ENCODE results near the gene RNF224. TPM values are rescaled to one million over a fixed set of nuclear protein-coding genes. Genes with fewer than 3 reads are reported as not detected.

RNF224 gene
- total and polyA plus RNA-seq, 4 experiments from 2014 or later: not detected

DNA sequence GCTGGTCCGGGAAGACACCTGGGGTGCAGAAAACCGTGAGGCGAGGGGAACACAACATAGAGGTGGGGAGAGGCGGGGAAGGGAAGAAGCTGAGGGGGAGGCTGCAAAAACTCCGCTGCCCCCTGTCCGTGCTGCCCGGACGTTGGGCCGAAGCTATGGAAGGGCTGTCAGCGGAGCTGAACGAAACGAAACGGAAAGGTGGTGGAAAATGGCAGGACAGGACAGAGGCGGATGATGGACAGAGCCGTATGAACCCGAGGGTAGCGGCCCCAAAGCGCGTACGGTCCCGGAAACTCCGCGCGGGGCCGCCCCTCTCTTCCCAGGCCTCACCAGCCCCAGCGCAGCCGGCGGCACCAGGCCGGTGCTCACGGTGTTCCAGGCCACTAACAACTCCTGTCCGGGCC is 39.2 kb upstream of the RNF224 start:
- Histone ChIP-seq H3K4me1 (ENCODE audit: insufficient read depth, low read length) (peaks cover 41% of the 10 kb centered on the region), H3K36me3 (ENCODE audit: insufficient read depth, low read length) (peaks cover 26% of the 10 kb centered on the region), H3K4me3 (ENCODE audit: low read length in 2 of 2) (peak overlapping the region; percentile 81 to 90), H3K27me3 (ENCODE audit: insufficient read depth, low read length) (no peaks in the 10 kb centered on the region), H3K9me3 (ENCODE audit: control insufficient read depth in 1 of 2, low read length in 2 of 2) (no peaks in the 10 kb centered on the region), H3K27ac (ENCODE audit: low read depth, low read length) (peak overlapping the region; percentile 96)
- Mint-ChIP-seq H3K4me3 (peak overlapping the region; percentile 88 to 97 (median 93)), H3K4me1 (peaks cover 22 to 63% (median 33%) of the 10 kb centered on the region in 4 donors), H3K27me3 (no peaks in the 10 kb centered on the region), H3K36me3 (peaks cover 6 to 27% of the 10 kb centered on the region in 2 donors), H3K27ac (peak overlapping the region; percentile 86 to 98 (median 94)), H3K9me3 (peaks cover 0 to 5% (median 0%) of the 10 kb centered on the region in 8 donors)
- POLR2A ChIA-PET (ENCODE audit: partially characterized antibody): interaction anchor here (0.6 to 8.9 kb wide), 17 partner anchors 11 to 654 kb away, joined by 3 to 169 read pairs (median 8); partner anchors contain the start of genes CYSRT1, MAN1B1, NDOR1 and NELFB
- no peak for DNase-seq
- intact Hi-C loops (cut with micrococcal nuclease): loop anchor here (1.0 to 2.0 kb wide), 5 partner anchors 12 to 101 kb away; partner anchors contain the start of genes MAN1B1, NDOR1, TMEM203 and TPRN
- CTCF ChIA-PET (ENCODE audit: partially characterized antibody): interaction anchor here (1.1 to 3.8 kb wide), 8 partner anchors 10 to 92 kb away, joined by 3 to 15 read pairs (median 5); partner anchors contain the start of genes RNF224 and TPRN

DNA sequence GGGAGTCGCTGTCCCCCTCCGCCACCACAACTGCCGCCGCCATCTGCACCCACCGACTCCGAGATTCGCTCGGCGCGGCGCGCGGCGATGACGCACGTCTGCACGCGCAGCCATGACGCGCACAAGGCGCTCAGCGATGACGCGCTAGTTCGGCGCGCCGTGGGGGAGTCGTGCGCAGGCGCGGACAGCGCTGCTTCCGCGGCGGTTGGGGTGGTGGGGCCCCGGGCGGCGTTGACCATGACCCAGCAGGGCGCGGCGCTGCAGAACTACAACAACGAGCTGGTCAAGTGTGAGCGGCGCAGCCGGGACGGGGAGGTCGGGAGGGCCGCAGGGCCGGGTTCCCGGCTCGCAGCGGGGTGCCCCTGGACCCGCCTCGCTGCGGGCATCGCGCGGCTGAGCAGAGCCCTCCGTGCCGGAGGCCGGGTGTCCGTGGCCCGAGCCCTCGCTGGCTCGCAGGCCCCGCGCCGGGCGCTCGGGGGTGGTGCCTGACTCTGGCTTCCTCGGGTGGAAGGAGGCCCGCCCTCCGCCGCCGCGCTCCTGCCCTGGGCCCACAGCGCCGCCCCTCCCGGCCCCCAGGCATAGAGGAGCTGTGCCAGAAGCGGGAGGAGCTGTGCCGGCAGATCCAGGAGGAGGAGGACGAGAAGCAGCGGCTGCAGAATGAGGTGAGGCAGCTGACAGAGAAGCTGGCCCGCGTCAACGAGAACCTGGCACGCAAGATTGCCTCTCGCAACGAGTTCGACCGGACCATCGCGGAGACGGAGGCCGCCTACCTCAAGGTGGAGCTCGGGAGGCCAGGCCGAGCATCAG is 38.6 kb upstream of the RNF224 start, which contains the start of the genes ANAPC2 and SSNA1:
ANAPC2 (minus strand) TSS at position 71 of the 807 bp plus-strand sequence; CDS start at position 43, 28 bp downstream.
SSNA1 (plus strand) TSS at position 187 of the 807 bp plus-strand sequence; CDS start at position 238, 51 bp downstream.
- Mint-ChIP-seq H3K9me3 (peaks cover 0 to 5% (median 0%) of the 10 kb centered on the region in 8 donors), H3K4me3 (peak within 1 kb of the TSS; percentile 91 to 97 (median 94)), H3K27ac (peak within 1 kb of the TSS; percentile 91 to 98 (median 96)), H3K36me3 (peaks cover 6 to 22% of the 10 kb centered on the region in 2 donors), H3K27me3 (no peaks in the 10 kb centered on the region), H3K4me1 (peaks cover 22 to 62% (median 33%) of the 10 kb centered on the region in 4 donors)
- intact Hi-C loops (cut with micrococcal nuclease): loop anchor here (1.0 to 2.0 kb wide), 6 partner anchors 12 to 102 kb away; partner anchors contain the start of genes MAN1B1, NDOR1, TMEM203 and TPRN
- Histone ChIP-seq H3K27me3 (ENCODE audit: insufficient read depth, low read length) (no peaks in the 10 kb centered on the region), H3K9me3 (ENCODE audit: control insufficient read depth in 1 of 2, low read length in 2 of 2) (no peaks in the 10 kb centered on the region), H3K36me3 (ENCODE audit: insufficient read depth, low read length) (peaks cover 20% of the 10 kb centered on the region), H3K4me1 (ENCODE audit: insufficient read depth, low read length) (peaks cover 41% of the 10 kb centered on the region), H3K4me3 (ENCODE audit: low read length in 2 of 2) (peak within 1 kb of the TSS; percentile 81 to 90), H3K27ac (ENCODE audit: low read depth, low read length) (peak within 1 kb of the TSS; percentile 96)
- peak; percentile 84 to 96 (median 92) for DNase-seq
- POLR2A ChIA-PET (ENCODE audit: partially characterized antibody): interaction anchor here (0.8 to 8.9 kb wide), 22 partner anchors 12 to 655 kb away, joined by 3 to 169 read pairs (median 6); partner anchors contain the start of genes CYSRT1, EXD3, MAN1B1 and NDOR1
- CTCF ChIA-PET (ENCODE audit: partially characterized antibody): interaction anchor here (0.7 to 3.8 kb wide), 16 partner anchors 9 to 93 kb away, joined by 3 to 15 read pairs (median 3); partner anchors contain the start of genes NELFB, RNF224 and TPRN

DNA sequence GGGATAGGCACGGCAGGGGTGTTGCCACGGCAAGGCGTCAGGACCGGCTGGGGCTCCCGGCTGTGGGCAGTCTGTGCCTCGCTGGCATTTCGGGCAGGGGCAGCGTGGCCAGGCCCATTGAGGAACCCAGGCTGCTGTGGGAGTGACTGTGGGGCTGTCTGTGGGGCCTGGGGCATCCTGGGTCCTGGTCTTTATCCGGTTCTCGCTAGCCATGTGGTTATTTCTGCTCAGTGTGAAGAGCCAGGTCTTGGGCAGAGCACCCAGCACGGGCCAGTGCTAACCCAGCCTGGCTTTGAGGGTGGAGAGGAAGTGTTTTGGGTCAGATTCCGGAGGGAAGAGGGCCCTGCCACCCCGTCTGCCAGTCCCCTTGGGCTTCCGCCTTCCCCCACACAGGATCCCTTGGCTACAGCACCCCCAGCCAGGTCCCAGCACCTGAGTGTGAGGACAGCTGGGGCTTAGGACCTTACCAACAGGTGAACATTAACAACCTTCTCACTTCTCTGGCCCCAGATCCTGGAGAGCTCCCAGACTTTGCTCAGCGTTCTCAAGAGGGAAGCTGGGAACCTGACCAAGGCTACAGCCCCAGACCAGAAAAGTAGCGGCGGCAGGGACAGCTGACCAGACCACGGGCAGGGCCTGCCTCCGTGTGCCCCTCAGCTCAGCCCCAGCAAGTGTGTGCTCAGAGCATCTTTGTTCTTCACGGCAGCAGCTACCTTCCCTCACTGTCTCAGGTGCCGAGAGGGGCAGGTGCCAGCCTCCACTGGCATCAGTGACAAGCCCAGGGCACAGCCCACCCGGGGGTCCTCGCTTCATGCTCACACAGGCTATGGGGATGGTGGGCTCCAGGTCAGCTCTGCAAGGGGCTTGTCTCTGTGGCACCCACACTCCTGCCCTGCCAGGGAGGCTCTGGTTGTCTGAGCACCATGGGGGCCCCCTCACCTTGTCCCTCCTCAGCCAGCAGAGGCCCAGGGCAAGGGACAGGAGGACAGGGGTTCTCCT is 37.7 kb upstream of the RNF224 start:
- Mint-ChIP-seq H3K36me3 (peaks cover 0 to 16% of the 10 kb centered on the region in 2 donors), H3K9me3 (peaks cover 0 to 3% (median 0%) of the 10 kb centered on the region in 8 donors), H3K27me3 (no peaks in the 10 kb centered on the region), H3K4me1 (peaks cover 16 to 52% (median 32%) of the 10 kb centered on the region in 4 donors), H3K27ac (peak overlapping the region; percentile 91 to 97 (median 95)), H3K4me3 (peak overlapping the region; percentile 90 to 95 (median 92))
- peak overlapping the region; percentile 81 to 90 for H3K4me3 ChIP-seq (ENCODE audit: low read length in 2 of 2)
- H3K27me3 ChIP-seq (ENCODE audit: insufficient read depth, low read length): no peaks in the 10 kb centered on the region
- peak overlapping the region; percentile 96 for H3K27ac ChIP-seq (ENCODE audit: low read depth, low read length)
- no peaks in the 10 kb centered on the region for H3K9me3 ChIP-seq (ENCODE audit: control insufficient read depth in 1 of 2, low read length in 2 of 2)
- CTCF ChIA-PET (ENCODE audit: partially characterized antibody): interaction anchor here (0.7 to 3.8 kb wide), 14 partner anchors 8 to 94 kb away, joined by 3 to 15 read pairs (median 3); partner anchors contain the start of genes NELFB and TPRN
- peaks cover 14% of the 10 kb centered on the region for H3K36me3 ChIP-seq (ENCODE audit: insufficient read depth, low read length)
- POLR2A ChIA-PET (ENCODE audit: partially characterized antibody): interaction anchor here (0.8 to 8.9 kb wide), 18 partner anchors 13 to 292 kb away, joined by 3 to 169 read pairs (median 10); partner anchors contain the start of genes CYSRT1, EXD3, MAN1B1 and NDOR1
- intact Hi-C loops (cut with micrococcal nuclease): loop anchor here (1.0 to 2.0 kb wide), 2 partner anchors 47 to 103 kb away; partner anchors contain the start of gene MAN1B1
- H3K4me1 ChIP-seq (ENCODE audit: insufficient read depth, low read length): peaks cover 41% of the 10 kb centered on the region
- DNase-seq: no peak

DNA sequence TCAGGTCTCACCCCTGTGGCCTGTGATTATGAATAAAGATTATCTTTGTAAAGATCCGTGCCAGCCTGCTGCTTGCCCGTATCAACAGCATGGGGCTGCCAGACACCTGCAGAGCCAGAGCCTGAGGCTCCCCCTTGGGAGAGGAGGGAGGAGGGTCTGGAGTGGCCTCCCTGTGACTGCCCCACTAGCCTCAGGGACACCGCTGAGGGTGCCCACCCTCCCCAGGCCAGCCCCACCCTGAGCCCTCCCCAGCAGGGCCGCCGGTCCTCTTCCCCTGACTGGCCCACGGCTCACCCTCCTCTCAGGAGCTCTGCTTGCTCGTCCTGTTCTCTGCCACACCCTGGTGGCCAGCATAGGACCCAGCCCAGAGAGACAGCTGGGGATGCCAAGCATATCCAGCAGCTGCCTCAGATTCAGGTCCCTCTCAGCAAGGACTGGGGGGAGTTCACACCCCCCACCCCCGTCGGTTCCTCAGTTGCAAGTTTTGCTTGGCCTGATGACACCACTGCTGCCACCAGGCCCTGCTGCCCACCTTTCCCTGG is 36.9 kb upstream of the RNF224 start:
- Histone ChIP-seq H3K27ac (ENCODE audit: low read depth, low read length) (peak overlapping the region; percentile 96), H3K4me3 (ENCODE audit: low read length in 2 of 2) (no peak overlapping the region), H3K4me1 (ENCODE audit: insufficient read depth, low read length) (peaks cover 41% of the 10 kb centered on the region), H3K36me3 (ENCODE audit: insufficient read depth, low read length) (peaks cover 12% of the 10 kb centered on the region), H3K27me3 (ENCODE audit: insufficient read depth, low read length) (no peaks in the 10 kb centered on the region), H3K9me3 (ENCODE audit: control insufficient read depth in 1 of 2, low read length in 2 of 2) (no peaks in the 10 kb centered on the region)
- peak overlapping the region in 6 of 8 donors; percentile 33 to 93 (median 58) for H3K4me3 Mint-ChIP-seq
- POLR2A ChIA-PET (ENCODE audit: partially characterized antibody): interaction anchor here (2.5 to 8.9 kb wide), 6 partner anchors 12 to 104 kb away, joined by 11 to 169 read pairs (median 20); partner anchors contain the start of genes MAN1B1, NDOR1, RNF208 and TMEM203
- peaks cover 0 to 3% (median 0%) of the 10 kb centered on the region in 8 donors for H3K9me3 Mint-ChIP-seq
- H3K4me1 Mint-ChIP-seq: peaks cover 16 to 49% (median 31%) of the 10 kb centered on the region in 4 donors
- no peaks in the 10 kb centered on the region for H3K27me3 Mint-ChIP-seq
- H3K27ac Mint-ChIP-seq: peak overlapping the region in 5 of 7 donors; percentile 73 to 91 (median 81)
- intact Hi-C loops (cut with micrococcal nuclease): no loop called here
- DNase-seq: no peak
- CTCF ChIA-PET (ENCODE audit: partially characterized antibody): interaction anchor here (1.0 to 2.0 kb wide), 3 partner anchors 7 to 94 kb away, joined by 3 to 7 read pairs (median 4); no protein-coding TSS in a partner anchor
- peaks cover 0 to 16% of the 10 kb centered on the region in 2 donors for H3K36me3 Mint-ChIP-seq

DNA sequence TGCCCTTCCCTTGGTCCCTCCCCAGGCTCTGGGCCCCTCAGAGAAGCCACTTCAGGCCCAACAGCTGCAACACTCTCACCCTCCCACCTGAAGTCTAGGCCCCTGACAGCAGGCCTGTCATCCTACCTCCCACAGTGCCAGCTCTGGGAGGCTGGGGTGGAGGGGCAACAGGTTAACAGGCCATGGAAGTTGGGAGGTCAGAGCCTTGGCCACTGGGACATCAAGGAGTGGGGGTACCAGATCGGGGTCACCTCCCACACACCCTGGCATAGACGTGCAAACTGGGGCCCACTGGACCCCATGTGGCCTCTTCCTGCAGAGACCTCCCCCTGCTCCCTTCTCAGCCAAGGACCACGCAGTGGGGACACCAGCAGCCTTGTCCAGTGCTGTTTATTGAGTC is 36.1 kb upstream of the RNF224 start:
- H3K27ac Mint-ChIP-seq: peak overlapping the region in 3 of 7 donors; percentile 22 to 80 (median 78)
- peaks cover 16 to 41% (median 30%) of the 10 kb centered on the region in 4 donors for H3K4me1 Mint-ChIP-seq
- H3K36me3 ChIP-seq (ENCODE audit: insufficient read depth, low read length): peaks cover 6% of the 10 kb centered on the region
- H3K4me3 Mint-ChIP-seq: no peak overlapping the region
- H3K27me3 Mint-ChIP-seq: no peaks in the 10 kb centered on the region
- no peak overlapping the region for H3K27ac ChIP-seq (ENCODE audit: low read depth, low read length)
- H3K27me3 ChIP-seq (ENCODE audit: insufficient read depth, low read length): no peaks in the 10 kb centered on the region
- no peak for DNase-seq
- no peaks in the 10 kb centered on the region for H3K9me3 ChIP-seq (ENCODE audit: control insufficient read depth in 1 of 2, low read length in 2 of 2)
- POLR2A ChIA-PET (ENCODE audit: partially characterized antibody): interaction anchor here (4.7 to 8.9 kb wide), 2 partner anchors 11 to 30 kb away, joined by 61 to 169 read pairs; partner anchors contain the start of genes NDOR1, RNF208, TMEM203 and TPRN
- H3K9me3 Mint-ChIP-seq: peaks cover 0 to 3% (median 0%) of the 10 kb centered on the region in 8 donors
- H3K36me3 Mint-ChIP-seq: peaks cover 0 to 16% of the 10 kb centered on the region in 2 donors
- H3K4me3 ChIP-seq (ENCODE audit: low read length in 2 of 2): no peak overlapping the region
- H3K4me1 ChIP-seq (ENCODE audit: insufficient read depth, low read length): peaks cover 34% of the 10 kb centered on the region
- intact Hi-C loops (cut with micrococcal nuclease): no loop called here
- CTCF ChIA-PET (ENCODE audit: partially characterized antibody): interaction anchor here (1.0 kb wide), 1 partner anchor 25 kb away, joined by 4 read pairs; no protein-coding TSS in a partner anchor

Measured in CD4-positive, alpha-beta memory T cell (primary cell).